ENCODE data around the gene C11orf86.

C11orf86 gene

GRCh38 chr11:67024966-67025365, 49.9 kb downstream of the C11orf86 start:
- DNase-seq (ENCODE audit: low read depth): no peak

- no peak for DNase-seq (ENCODE audit: low read depth)
Measured at GRCh38 chr11:67025750-67026149, 50.6 kb downstream of the C11orf86 start.
